Measurements from ENCODE around the gene ETV3. TPM values are rescaled to one million over a fixed set of nuclear protein-coding genes. Genes with fewer than 3 reads are reported as not detected.

Gene ETV3
- total and polyA plus RNA-seq, 2 of the 4 experiments (the other 2 are of a cell fraction), result 6.4 to 14.7 TPM

DNA sequence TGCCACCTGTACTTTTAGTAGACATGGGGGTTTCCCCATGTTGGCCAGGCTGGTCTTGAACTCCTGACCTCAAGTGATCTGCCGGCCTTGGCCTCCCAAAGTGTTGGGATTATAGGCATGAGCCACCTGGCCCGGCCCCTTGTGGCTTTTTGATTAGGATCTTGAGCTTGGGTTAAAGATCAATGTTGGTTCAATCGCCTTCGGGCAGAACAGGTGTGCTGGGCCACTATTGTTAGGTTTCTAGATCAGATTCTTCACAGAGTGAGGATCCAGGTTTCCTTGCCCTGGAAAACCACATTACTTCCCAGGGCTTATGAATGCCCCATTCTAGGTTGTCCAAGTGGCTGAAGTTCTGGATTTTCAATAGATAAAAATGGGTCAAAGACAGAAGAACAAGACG is 6.1 kb downstream of the ETV3 start:
- Histone ChIP-seq H3K27ac (ENCODE audit: insufficient read depth, low read length) (no peak overlapping the region), H3K79me1 (ENCODE audit: low read depth in 1 of 2, low read length in 2 of 2) (peaks cover 31 to 33% of the 10 kb centered on the region in 2 experiments), H2BK15ac (ENCODE audit: low read depth, low read length) (no peak overlapping the region), H4K5ac (ENCODE audit: low read depth, low read length) (no peak overlapping the region), H4K91ac (ENCODE audit: insufficient read depth, low read depth, low read length) (no peak overlapping the region), H3K9ac (ENCODE audit: low read depth, low read length) (no peak overlapping the region), H3K14ac (replicated peaks; ENCODE audit: low read depth, low read length) (no peak overlapping the region), H3K4me2 (ENCODE audit: low read depth, low read length) (no peak overlapping the region), H3K36me3 (ENCODE audit: control insufficient read depth, insufficient read depth, low read length) (peaks cover 41% of the 10 kb centered on the region), H4K20me1 (ENCODE audit: insufficient read depth, low read length) (peaks cover 16% of the 10 kb centered on the region), H3K4me1 (ENCODE audit: control insufficient read depth, insufficient read depth, low read length) (peaks cover 2% of the 10 kb centered on the region; the same call in 1 of the 2 replicates), H2BK5ac (ENCODE audit: low read depth, low read length, poor library complexity, severe bottlenecking) (no peak overlapping the region), H2BK120ac (ENCODE audit: low read depth, low read length) (no peak overlapping the region), H3K9me1 (ENCODE audit: insufficient read depth, low read length) (peaks cover 2% of the 10 kb centered on the region; the same call in 1 of the 2 replicates), H3K4me3 (ENCODE audit: insufficient read depth, low read depth, low read length) (no peak overlapping the region), H3K9me3 (ENCODE audit: control insufficient read depth, insufficient read depth, low read length) (no peaks in the 10 kb centered on the region), H2BK20ac (ENCODE audit: low read depth, low read length) (no peak overlapping the region), H3K27me3 (ENCODE audit: control insufficient read depth, insufficient read depth, low read length) (no peaks in the 10 kb centered on the region), H2AK5ac (ENCODE audit: low read depth, low read length) (no peak overlapping the region), H3K18ac (ENCODE audit: low read depth, low read length) (no peak overlapping the region), H4K8ac (ENCODE audit: low read depth in 2 of 2, low read length in 2 of 2) (no peak overlapping the region), H3K23ac (ENCODE audit: low read depth, low read length) (no peak overlapping the region), H3K4ac (ENCODE audit: low read depth, low read length) (no peak overlapping the region), H3K56ac (ENCODE audit: extremely low read depth, insufficient read depth, low read length) (no peak overlapping the region), H2AK9ac (replicated peaks; ENCODE audit: low read depth, low read length, poor library complexity) (no peak overlapping the region), H2AFZ (replicated peaks; ENCODE audit: low read length, poor library complexity) (no peak overlapping the region)
- BruUV-seq (replicated peaks), result no TSS peak
- in situ Hi-C loops (cut with MboI; ENCODE audit: low sequenced_read_pairs) (no loop called here), dilution Hi-C loops (cut with HindIII; ENCODE audit: low sequenced_read_pairs, unreplicated experiment) (no loop called here), intact Hi-C loops (cut with micrococcal nuclease) (no loop called here)
- ChIA-PET POLR2A (ENCODE audit: unreplicated experiment) (no interaction called here), CTCF (no interaction called here)
- DNase-seq (no peak), ATAC-seq (ENCODE audit: low read depth) (no peak)
- TF ChIP-seq CHD1 (IDR thresholded peaks at IDR 0.05; ENCODE audit: low read depth, low read length) (no peak), RAD21 (IDR thresholded peaks at IDR 0.05; ENCODE audit: low read length) (no peak)
- TF ChIP-seq, protein P1, sequence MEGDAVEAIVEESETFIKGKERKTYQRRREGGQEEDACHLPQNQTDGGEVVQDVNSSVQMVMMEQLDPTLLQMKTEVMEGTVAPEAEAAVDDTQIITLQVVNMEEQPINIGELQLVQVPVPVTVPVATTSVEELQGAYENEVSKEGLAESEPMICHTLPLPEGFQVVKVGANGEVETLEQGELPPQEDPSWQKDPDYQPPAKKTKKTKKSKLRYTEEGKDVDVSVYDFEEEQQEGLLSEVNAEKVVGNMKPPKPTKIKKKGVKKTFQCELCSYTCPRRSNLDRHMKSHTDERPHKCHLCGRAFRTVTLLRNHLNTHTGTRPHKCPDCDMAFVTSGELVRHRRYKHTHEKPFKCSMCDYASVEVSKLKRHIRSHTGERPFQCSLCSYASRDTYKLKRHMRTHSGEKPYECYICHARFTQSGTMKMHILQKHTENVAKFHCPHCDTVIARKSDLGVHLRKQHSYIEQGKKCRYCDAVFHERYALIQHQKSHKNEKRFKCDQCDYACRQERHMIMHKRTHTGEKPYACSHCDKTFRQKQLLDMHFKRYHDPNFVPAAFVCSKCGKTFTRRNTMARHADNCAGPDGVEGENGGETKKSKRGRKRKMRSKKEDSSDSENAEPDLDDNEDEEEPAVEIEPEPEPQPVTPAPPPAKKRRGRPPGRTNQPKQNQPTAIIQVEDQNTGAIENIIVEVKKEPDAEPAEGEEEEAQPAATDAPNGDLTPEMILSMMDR (conservative IDR thresholded peaks at IDR 0.05; ENCODE audit: low read depth, low read length), result no peak
- WGBS, 2 experiments (ENCODE audit: extremely low coverage in 2 of 2, insufficient read length in 1 of 2), result no CpG with 5 or more reads among the region's 5 CpGs
